ENCODE measurements around the gene FBXW7.

FBXW7 gene

DNA sequence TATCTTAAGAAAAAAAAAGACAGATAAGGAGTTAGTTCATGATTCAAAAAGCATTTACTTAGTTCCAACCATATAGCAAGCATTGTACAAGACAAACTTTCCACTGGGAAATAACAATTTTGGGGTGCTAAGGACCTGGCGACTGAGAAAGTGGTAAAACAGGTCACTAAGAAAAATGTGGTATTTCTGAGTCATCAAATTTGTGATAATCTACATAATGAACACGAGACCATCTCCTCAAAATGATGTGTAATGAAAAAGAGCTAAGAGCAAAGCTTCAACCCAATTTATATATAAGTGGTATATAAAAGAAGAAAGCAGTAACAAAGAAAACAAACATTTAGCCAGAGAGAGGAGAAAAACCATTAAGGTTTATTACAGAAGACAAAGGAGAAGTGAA lies 72.3 kb downstream of the FBXW7 start:
- DNase-seq, result no peak

DNA sequence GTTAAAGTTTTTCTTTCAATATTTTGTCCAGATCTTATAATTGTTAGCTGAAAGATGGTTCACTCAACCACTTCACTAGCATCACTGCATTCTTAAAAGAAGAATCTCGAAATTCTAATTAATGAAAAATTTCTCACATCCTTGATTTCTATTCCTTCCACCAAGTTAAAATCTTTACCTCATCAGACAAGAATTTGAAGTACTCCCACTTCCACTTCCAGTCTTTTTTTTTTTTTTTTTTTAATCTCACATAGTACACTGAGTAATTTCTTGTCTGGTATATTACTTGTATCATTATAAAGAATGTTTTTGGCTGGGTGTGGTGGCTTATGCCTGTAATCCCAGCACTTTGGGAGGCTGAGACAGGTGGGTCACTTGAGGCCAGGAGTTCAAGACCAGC lies 73.2 kb downstream of the FBXW7 start:
- no peak for DNase-seq

DNA sequence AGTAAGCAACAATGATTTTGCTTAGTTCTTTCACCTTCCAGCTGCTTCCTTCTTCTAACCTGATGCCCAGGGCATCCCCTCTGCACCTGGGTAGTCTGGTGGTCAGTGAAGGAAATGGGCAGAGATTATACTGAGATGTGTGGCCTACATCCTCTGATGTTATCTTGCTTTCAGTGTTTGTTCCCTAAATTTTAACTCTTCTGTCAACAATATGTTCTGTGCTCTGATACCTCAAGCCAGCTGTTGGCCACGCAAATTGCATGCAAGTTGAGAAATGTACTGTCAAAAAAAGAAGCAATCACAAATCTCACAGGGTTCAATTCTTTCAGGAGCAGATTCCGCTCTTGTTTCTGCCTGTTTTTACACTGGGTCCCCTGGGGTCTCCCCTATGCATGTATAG lies 73.8 kb downstream of the FBXW7 start:
- DNase-seq, result no peak

DNA sequence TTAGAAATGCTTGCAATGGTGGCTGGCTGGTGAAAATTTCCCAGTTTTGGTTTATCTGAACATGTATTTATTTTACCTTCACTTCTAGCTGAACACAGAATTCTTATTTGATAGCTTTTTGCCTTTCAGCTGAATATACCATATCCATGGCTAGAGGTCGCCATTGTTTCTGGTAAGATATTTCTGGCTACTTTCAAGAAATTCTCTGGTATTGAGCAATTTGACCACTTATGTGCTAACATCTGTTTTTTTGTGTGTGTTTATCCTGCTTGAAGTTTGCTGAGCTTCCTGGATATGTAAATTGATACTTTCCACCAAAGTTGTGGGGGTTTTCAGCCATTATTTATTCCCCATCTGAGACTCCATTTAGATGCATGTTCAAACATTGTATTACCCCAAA lies 75.4 kb downstream of the FBXW7 start:
- DNase-seq, result peak; percentile 1

DNA sequence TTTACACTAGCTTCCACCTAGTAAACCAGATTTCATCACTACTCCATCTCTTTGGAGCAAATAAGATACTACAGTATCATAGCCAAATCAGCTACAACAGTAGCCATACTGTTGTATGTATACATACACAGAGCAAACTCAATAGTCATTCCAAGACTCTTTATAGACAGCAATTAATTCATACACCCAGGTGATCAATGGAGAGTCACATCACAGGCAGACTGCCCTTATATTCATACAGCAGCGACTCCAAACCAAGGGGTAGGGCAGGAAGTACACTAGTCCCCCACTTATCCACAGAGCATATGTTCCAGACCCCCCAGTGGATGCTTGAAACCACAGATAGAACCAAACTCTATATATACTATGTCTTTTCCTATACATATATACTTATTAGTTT lies 76.6 kb downstream of the FBXW7 start:
- DNase-seq, result no peak

DNA sequence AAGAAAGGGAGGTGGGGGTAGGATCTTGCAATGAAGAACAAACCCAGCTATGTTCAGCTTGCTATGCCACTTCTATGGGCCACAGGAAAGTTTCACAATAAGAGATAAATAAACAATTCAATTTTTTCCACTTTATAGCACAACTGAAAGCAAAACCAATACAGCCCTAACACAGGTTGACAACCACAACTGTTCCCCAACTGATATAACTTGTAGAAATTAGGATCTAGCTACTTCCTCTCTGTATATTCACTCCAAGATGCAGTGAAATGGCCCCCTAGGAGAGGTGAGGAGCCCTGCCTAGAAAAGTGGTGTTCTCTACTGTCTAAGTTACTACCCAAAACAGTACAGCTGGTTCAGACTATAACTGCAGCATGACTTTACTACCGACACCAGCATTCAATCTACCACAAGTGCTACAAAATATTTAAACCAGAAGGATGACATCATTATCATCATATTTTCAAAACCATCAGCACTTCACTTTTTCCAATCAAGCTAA lies 77.0 kb downstream of the FBXW7 start:
- no peak for DNase-seq

DNA sequence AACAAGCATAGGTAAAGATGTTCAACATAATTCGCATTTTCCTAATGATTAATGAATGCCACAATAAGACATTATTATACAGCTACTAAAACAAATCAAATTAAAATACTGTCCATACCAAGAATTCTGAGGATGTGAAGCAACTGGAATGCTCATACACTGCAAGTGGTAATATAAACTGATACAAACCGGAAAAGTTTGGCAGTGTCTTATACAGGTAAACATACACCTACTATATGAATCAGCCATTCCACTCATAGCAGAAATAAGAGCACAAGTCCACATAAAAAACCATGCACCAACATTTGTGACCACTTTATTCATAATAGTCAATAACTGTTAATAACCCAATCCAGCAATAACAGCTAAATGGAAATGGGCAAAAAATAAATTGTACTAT lies 79.3 kb downstream of the FBXW7 start:
- DNase-seq, result no peak

DNA sequence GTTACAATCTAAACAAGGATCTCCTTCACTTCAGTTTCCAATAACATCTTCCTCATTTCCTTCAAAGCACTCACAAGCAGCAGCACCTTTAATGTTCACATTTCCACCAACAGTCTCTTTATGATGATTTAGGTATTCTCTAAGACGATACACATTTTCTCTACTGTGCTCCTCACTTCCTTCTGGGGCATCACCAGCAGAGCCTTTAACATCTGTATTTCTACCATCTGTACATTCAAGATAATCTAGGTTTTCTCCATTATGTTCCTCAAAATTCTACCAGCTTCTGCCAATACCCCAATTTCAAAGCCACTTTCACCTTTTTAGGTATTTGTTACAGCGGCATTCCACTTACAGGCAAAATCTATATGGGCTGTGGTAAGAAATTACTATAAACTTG lies 80.6 kb downstream of the FBXW7 start:
- no peak for DNase-seq

DNA sequence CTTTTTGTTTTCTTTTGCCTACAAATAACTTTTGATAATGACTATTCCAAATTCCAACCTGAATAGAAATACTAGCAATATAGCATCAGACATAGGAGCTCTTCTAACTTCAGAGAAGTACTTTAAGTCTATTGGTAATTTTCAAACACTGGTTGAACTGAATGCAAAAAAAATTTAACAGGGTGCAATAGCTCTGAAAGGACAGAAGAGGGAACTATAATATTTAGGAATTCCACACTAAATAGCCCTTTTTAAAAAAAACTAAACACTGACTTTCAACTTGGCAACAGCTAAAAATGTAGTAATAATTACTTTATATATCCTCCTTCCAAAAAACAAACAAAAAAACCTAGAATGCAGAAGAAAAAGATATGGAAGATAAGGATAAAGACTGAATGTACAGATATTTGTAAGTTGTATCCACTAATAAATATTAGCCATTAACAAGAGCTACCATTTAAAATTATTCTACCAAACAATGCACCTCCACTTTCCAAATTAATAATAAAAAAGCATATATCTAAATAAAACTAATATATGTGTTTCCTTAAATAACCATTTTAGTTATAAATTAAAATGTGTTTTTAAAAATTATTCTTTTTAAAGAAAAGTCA lies 81.4 kb downstream of the FBXW7 start:
- no peak for DNase-seq

DNA sequence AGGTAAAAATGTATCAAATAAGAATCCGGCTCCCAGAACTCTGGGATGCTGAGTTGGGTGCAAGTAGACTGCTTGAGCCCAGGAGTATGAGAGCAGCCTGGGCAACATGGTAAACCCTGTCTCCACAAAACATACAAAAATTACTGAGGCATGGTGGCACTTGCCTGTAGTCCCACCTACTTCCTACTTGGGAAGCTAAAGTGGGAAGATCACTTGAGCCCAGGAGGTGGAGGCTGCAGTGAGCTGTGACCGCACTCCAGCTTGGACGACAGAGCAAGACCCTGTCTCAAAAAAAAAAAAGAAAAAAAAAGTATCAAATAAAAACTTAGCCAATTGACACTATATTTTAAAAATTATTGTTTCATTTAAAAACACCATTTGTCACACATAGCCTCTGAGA lies 84.4 kb downstream of the FBXW7 start:
- no peak for DNase-seq

DNA sequence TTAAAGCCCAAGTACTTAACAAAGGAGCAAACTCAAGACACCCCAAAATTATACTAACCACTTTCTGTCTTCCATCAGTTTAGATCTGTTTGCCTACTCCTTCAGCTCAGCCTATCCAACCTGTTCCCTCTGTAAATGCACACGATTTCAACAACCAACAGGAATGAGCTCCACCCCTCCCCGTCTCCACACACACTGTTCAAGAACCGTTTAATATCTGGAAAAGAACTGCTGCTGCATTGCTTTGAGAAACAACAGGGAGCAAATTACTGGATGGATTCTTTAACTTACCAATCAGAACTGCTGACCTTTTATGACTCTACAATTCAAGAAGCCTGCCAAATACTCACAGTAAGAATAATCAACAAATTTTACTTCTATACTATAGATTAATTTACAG lies 87.0 kb downstream of the FBXW7 start:
- DNase-seq, result no peak

DNA sequence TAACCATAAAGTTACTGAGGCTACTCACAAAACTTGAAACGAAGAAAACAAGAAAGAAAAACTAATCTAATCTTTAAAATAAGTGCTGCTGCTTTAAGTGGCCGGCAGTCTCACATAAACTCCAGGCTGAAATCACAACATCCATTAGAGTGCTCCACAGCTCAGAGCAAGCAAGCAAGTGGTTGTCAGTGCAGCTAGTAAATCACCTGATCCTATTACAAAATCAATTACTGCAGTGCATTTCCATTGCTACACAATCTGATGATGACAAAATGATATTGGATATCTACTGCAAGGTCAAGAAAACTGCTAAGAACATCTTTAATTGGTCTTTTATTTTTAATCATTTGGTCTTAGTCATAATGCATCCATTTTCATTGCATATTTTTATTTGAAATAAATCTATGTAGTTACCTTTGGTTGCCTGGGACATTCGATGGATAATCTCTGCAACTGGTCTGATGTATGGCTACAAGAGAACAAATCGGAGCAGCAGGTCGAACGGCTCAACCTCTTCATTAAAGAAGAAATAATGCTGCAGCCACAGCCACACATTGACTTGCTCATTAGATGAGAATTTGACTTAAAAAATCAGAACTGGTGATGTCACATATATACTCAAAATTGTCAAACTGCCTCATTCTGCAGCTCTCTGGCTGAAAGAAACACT lies 87.7 kb downstream of the FBXW7 start:
- no peak for DNase-seq

DNA sequence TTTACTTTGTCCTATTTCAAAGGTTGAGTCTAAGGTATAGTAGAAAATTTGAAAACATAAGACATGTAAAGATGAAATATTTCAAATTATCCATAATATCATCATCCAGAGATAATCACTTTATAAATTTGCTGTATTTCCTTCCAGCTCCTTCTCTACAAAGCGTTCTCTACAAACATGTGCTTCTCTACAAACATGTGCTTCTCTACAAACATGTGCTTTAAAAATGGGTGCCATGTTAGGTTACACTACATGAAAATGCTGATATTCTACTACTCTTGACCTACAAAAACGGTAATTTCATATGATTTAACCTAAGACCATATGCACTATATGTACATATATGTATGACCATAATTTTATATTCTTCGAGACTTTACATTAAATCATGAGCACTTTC lies 92.0 kb downstream of the FBXW7 start:
- DNase-seq, result no peak

DNA sequence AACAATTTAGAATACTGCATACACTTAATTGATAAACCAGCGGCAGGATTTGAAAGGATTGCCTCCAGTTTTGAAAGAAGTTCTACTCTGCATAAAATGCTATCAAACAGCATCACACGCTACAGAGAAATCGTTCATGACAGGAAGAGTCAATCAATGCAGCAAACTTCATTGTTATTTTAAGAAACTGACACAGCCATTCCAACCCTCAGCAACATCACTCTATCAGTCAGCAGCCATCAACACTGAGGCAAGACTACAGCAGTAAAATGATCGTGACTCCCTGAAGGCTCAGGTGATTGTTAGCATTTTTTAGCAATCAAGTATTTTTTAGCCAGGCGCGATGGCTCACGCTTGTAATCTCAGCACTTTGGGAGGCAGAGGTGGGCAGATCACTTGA lies 98.3 kb downstream of the FBXW7 start:
- DNase-seq, result no peak

DNA sequence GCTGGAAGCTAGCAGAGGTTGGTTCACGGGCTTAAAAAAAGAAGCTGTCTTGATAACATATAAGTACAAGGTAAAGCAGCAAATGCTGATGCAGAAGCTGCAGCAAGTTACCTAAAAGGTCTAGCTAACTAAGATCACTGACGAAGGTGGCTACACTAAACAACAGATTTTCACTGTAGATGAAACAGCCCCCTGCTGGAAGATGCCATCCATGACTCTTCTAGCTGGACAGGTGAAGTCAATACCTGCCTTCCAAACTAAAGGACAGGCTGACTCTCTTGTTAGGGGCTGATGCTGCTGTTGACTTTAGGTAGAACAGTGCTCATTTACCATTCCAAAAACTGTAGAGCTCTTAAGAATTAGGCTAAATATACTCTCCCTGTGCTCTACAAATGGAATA lies 99.5 kb downstream of the FBXW7 start:
- no peak for DNase-seq

DNA sequence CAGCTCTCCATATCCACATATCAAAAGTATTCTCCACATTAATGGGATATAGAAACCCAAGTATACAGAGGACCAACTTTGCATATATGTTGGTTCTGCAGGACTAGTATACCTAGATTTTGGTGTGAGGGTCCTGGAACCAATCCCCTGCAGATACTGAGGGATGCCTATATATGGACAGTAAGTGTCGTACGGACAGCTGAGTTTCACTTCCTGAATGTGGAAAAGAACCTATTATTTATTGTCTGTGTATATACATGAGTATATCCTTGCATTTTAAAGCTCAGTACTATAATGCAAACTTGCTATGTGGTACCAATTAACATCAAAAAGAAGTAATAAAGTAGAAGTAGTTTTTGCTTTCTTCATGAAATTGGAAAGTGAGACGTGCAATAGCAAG lies 101.9 kb downstream of the FBXW7 start:
- no peak for DNase-seq

DNA sequence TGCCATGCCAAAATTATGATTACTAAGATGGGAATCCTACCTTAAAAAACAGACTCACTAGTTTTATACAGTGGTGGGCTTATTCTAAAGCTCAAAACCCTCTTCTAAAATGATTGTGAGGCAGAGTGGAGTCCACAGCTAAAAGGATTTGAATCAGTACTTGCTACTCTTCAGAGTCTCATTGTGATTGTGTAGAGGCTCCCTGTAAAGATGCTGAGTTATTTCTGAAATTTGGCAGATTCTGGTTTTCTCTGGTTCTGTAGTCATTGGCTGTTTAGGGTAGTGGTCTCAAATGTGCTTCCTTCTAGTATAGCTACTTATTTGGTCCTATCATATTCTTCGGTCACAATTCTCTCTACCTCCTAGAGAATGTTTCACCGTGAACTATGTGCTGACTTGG lies 104.1 kb downstream of the FBXW7 start:
- DNase-seq, result no peak

DNA sequence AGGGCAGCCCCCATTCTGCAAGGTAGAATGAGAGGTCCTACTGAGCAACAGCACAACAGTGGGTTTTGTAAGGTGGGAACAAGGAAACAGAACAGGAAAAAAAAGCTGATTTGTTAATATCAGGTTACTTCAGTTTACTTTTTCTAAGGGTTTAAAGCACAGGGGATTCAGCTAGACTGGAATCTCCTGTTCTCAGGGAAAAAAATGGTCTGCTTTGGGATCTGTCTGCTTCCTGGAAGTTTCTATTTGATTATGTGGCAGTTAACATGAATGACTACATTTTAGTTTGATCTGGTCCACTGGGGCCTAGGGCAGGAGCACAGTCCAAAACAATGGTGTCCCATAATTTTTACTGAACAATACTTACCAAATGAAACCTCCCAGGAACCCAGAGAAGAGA lies 104.6 kb downstream of the FBXW7 start:
- no peak for DNase-seq

DNA sequence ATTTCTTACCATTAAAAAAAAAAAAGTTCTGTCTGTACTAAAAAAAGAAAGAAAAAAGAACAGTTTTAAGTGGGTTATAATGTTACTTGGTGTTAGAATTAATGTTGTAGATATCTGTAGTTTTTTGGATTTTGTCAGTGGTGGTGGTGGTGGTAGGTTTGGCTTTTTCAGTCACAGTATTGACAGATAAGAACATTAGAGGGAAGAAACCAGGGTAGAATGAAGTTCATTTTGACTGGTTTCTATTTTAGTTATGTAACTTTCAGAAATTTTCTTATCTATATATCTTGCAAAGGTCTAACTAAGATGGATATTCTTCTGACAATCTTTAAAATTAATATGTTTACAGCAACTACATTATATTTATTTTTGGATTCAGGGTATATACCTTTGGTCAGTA lies 105.4 kb downstream of the FBXW7 start:
- DNase-seq, result no peak

DNA sequence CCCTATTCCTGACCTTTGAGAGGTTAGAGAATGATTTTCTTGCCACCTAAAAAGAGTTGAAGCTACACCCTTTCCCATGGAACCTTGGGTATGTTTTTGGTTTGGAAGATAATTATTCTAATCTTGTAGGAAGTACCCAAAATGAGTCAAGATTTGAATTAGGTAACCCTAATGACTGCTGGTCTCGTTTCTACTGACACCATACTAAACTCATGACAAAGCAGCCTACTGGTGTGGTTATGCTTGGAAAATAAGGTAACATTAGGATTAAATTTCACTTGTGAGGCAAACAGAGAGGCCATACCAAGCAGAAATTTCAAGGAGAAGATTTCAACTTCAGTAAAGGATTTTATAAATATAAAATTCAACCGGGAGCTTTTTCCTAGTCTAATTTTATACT lies 107.9 kb downstream of the FBXW7 start:
- DNase-seq, result no peak

DNA sequence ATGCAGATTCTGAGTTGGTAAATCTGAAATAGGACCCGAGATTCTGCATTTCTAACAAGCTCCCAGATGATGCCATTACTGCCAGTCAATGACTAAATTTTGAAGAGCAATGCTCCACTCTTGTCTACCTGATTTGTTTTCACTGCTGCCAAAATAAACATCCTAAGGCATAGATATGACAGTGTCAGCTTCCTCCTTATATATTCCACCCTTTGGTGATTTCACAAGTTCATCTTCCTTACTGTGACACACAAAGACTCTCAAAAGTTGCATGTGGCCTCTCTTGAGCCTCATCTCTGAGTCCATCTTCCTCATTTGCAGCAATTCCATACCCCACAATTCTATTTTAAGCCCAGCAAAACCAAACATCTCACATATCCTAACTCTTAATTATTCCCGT lies 110.9 kb downstream of the FBXW7 start:
- no peak for DNase-seq

DNA sequence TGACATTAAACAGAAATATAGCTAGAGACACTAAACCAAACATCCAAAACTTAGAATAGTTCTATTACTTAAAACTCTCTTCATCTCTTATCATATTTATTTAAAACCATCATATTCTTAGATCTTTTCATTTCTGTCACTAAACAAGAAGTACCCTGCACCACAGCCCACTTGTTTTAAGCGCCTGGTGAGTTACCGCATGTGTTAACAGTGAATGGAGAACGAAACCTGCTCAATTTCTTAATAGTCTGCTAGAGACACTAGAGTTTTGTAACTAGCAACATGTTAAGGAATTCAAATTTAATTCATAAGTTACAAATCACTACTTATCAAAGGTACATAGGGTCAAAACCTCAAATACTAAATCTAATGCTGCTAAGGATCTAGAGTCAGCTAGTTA lies 111.5 kb downstream of the FBXW7 start:
- DNase-seq, result no peak

DNA sequence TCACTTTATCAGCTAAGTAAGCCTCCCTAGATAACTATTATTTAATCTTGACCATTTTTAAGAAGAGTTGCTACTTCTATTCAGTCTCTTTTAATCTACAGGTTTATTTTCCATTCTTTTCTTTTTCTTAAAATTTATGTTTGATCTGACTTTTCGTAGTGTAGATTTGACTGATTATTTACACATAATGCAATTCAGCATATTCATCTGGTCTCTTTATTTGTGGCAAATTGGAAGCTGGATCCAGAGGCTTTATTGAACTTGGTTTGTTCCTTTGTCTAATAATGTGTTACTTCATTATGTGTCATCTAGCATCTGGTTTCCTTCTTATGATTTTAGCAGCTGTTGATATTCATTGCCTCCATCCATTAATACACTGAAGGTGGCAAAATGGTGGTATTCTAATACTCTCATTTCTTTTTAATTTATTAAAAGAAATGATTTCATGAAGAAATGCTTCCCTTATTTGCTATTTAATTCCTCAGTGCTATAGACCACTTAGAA lies 113.0 kb downstream of the FBXW7 start:
- DNase-seq, result no peak

DNA sequence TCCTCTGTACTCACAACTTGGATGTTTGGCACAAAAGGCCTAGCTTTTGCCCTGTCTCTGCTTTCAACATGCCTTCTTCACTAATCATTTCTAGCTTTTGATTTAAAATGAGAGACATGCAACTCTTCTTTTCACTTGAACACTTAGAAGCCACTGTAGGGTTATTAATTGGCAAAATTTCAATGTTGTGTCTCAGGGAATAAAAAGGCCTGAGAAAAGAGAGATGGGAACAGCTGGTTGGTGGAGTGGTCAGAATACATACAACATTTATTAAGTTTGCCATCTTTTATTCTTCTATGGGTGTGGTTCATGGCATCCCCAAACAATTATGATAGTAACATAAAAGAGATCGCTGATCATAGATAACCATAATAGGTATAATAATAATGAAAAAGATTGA lies 114.3 kb downstream of the FBXW7 start:
- DNase-seq, result no peak

DNA sequence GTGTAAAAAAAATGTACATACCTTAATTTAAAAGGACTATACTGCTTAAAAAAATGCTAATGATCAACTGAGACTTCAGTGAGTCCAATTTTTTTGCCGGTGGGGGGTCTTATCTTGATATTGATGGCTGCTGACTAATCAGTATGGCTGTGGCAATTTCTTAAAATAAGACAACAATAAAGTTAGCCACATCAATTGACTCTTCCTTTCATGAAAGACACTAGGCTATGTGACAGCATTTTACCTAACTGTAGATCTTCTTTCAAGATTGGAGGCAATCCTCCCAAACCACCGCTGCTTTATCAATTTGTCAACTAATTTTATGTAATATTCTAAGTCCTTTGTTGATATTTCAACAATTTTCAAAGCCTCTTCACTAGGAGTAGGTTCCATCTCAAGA lies 116.1 kb downstream of the FBXW7 start:
- DNase-seq, result no peak
